ENCODE measurements around the gene MECR.

Gene MECR

GRCh38 chr1:29177022-29177705 is 53.6 kb downstream of the MECR start:
- Histone ChIP-seq H3F3A (ENCODE audit: insufficient read depth, low read length) (peaks cover 6% of the 10 kb centered on the region), H3K36me3 (replicated peaks; ENCODE audit: insufficient read depth, low read length) (peaks cover 12% of the 10 kb centered on the region), H3K79me2 (ENCODE audit: low read length) (peaks cover 94% of the 10 kb centered on the region), H3K9me3 (replicated peaks; ENCODE audit: insufficient read depth, low read length) (no peaks in the 10 kb centered on the region), H3K4me3 (ENCODE audit: low read length) (no peak overlapping the region), H3K27me3 (replicated peaks; ENCODE audit: insufficient read depth, low read length) (no peaks in the 10 kb centered on the region), H2AFZ (ENCODE audit: low read length) (no peak overlapping the region), H4K20me1 (ENCODE audit: insufficient read depth, low read length) (peaks cover 60% of the 10 kb centered on the region), H3K4me1 (ENCODE audit: low read length) (peaks cover 13% of the 10 kb centered on the region), H3K4me2 (ENCODE audit: low read depth, low read length) (no peak overlapping the region), H3K9ac (ENCODE audit: low read length) (no peak overlapping the region), H3K9me2 (replicated peaks; ENCODE audit: insufficient read depth, low read length) (no peaks in the 10 kb centered on the region), H3K27ac (ENCODE audit: low read length) (no peak overlapping the region)
- no peak for DNase-seq
- TF ChIP-seq CTCF (IDR thresholded peaks at IDR 0.05; ENCODE audit: low read length) (no peak), EZH2phosphoT487 (IDR thresholded peaks at IDR 0.05; ENCODE audit: low read length) (no peak), EZH2 (optimal IDR thresholded peaks at IDR 0.05; ENCODE audit: low read depth, low read length) (no peak)

DNA sequence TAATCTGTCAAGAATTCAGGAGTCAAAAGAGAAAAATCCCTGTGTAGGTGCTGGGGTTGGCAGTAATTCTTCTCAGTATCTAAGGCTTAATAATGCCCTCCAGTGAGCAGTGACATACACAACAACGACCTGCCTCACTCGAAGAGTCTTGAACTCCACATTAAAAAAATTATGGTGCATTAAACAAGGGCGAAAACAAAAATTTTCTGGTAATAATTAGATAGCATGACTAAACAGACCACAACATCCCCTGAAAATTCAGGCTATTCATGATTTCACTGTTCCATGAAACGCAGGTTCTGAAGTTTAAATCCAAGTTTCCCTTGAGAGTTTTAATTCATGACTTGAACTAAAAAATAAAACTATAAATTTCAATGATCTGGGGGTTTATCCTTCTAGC is 54.2 kb downstream of the MECR start:
- Histone ChIP-seq H3F3A (ENCODE audit: insufficient read depth, low read length) (0 out of 2 replicates have a peak, but pooled peaks cover 7% of the 10 kb centered on the region), H3K36me3 (replicated peaks; ENCODE audit: insufficient read depth, low read length) (peaks cover 12% of the 10 kb centered on the region), H3K27me3 (replicated peaks; ENCODE audit: insufficient read depth, low read length) (no peaks in the 10 kb centered on the region), H3K27ac (ENCODE audit: low read length) (no peak overlapping the region), H3K9ac (ENCODE audit: low read length) (no peak overlapping the region), H2AFZ (ENCODE audit: low read length) (no peak overlapping the region), H3K9me2 (replicated peaks; ENCODE audit: insufficient read depth, low read length) (no peaks in the 10 kb centered on the region), H3K79me2 (ENCODE audit: low read length) (peaks cover 99% of the 10 kb centered on the region), H3K4me3 (ENCODE audit: low read length) (no peak overlapping the region), H4K20me1 (ENCODE audit: insufficient read depth, low read length) (peaks cover 66% of the 10 kb centered on the region), H3K9me3 (replicated peaks; ENCODE audit: insufficient read depth, low read length) (no peaks in the 10 kb centered on the region), H3K4me1 (ENCODE audit: low read length) (peaks cover 13% of the 10 kb centered on the region), H3K4me2 (ENCODE audit: low read depth, low read length) (no peak overlapping the region)
- DNase-seq = no peak
- TF ChIP-seq EZH2 (optimal IDR thresholded peaks at IDR 0.05; ENCODE audit: low read depth, low read length) (no peak), EZH2phosphoT487 (IDR thresholded peaks at IDR 0.05; ENCODE audit: low read length) (no peak), CTCF (IDR thresholded peaks at IDR 0.05; ENCODE audit: low read length) (no peak)

DNA sequence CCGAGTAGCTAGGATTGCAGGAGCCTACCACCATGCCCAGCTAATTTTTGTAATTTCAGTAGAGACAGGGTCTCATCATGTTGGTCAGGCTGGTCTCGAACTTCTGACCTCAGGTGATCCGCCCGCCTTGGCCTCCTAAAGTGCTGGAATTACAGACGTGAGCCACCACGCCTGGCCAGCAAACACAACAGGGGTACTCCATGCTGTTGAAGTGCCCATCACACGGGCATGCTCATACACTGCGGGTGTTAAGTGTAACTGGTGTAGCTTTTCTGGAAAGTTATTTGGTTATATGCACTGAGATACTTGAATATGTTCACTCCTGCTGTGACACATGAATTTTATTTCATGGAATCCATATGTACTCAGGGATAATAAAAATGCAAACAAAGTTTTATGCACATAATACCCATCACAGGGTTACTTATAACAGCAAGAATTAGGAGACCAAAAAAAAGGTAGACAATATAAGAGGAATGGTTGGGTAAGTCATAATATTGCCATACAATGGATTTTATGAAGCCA is 58.3 kb downstream of the MECR start:
- no peaks in the 10 kb centered on the region for H3K9me2 ChIP-seq (replicated peaks; ENCODE audit: insufficient read depth, low read length)
- H3K79me2 ChIP-seq (ENCODE audit: low read length) = peaks cover 99% of the 10 kb centered on the region
- H3K4me1 ChIP-seq (ENCODE audit: low read length) = no peaks in the 10 kb centered on the region; the same call in 1 of the 2 replicates
- no peaks in the 10 kb centered on the region for H3K27me3 ChIP-seq (replicated peaks; ENCODE audit: insufficient read depth, low read length)
- 0 out of 2 replicates have a peak, but pooled peaks cover 7% of the 10 kb centered on the region for H3F3A ChIP-seq (ENCODE audit: insufficient read depth, low read length)
- no peak overlapping the region for H3K4me2 ChIP-seq (ENCODE audit: low read depth, low read length)
- H3K4me3 ChIP-seq (ENCODE audit: low read length) = no peak overlapping the region
- H4K20me1 ChIP-seq (ENCODE audit: insufficient read depth, low read length) = peaks cover 79% of the 10 kb centered on the region
- TF ChIP-seq CTCF (IDR thresholded peaks at IDR 0.05; ENCODE audit: low read length) (no peak), EZH2 (optimal IDR thresholded peaks at IDR 0.05; ENCODE audit: low read depth, low read length) (no peak), EZH2phosphoT487 (IDR thresholded peaks at IDR 0.05; ENCODE audit: low read length) (no peak)
- H3K36me3 ChIP-seq (replicated peaks; ENCODE audit: insufficient read depth, low read length) = peaks cover 1% of the 10 kb centered on the region; the same call in 1 of the 2 replicates
- H2AFZ ChIP-seq (ENCODE audit: low read length) = no peak overlapping the region
- no peak overlapping the region for H3K9ac ChIP-seq (ENCODE audit: low read length)
- H3K9me3 ChIP-seq (replicated peaks; ENCODE audit: insufficient read depth, low read length) = no peaks in the 10 kb centered on the region
- no peak for DNase-seq
- no peak overlapping the region for H3K27ac ChIP-seq (ENCODE audit: low read length)
